Measurements from ENCODE around the gene HIC1. TPM values are rescaled to one million over a fixed set of nuclear protein-coding genes. Genes with fewer than 3 reads are reported as not detected.
A peak's percentile ranks its signal among the peaks of the same experiment; 100 is the strongest.

Gene HIC1
- total RNA-seq, 1 experiment from 2014 or later: 1.0 TPM

DNA sequence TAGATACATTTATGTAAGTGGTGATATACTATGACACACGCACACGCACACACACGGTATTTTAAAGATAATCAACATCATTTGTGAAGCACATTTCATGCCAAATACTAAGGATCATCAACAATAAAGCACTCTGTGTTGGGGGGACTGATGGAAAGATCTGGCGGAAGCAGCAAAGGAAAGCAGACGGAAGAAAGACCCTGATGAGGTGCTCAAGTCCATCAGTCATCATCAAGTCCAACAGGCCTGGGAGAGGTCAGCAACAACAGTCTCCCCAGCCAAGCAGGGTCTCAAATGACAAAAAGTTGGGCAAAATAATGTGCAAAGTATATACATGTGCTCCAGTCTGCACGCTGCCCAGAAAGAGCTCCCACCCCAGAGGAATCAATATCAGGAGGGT is 55.5 kb downstream of the HIC1 start:
- no peaks in the 10 kb centered on the region for H3K9me3 Mint-ChIP-seq (ENCODE audit: unreplicated experiment)

DNA sequence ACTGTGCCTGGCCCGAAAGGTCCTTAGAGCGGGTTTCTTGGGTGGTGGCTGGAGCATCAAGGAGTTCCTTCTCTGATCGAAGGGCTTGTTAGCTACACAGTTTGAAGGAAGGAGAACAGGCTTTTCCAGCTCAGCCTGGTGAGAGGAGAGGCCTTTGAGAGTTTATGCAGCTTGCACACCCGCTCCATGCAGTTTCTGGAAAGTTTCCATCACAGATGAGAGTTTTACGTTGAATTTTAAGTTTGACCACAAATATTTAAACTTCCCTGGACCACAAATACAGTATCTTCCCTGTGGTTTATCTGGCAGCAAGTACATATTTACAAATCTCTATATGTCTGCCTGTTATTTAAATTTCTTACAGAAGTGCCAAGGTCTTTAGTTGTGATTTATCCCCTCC is 56.8 kb downstream of the HIC1 start:
- H3K4me1 Mint-ChIP-seq (ENCODE audit: insufficient read depth, unreplicated experiment): no peaks in the 10 kb centered on the region
- DNase-seq (ENCODE audit: unreplicated experiment): no peak
- no peaks in the 10 kb centered on the region for H3K9me3 Mint-ChIP-seq (ENCODE audit: unreplicated experiment)
- no peak overlapping the region for H3K4me3 Mint-ChIP-seq (ENCODE audit: unreplicated experiment)
- H3K27ac Mint-ChIP-seq (ENCODE audit: low read depth, unreplicated experiment): no peak overlapping the region
- TF ChIP-seq, protein P1, sequence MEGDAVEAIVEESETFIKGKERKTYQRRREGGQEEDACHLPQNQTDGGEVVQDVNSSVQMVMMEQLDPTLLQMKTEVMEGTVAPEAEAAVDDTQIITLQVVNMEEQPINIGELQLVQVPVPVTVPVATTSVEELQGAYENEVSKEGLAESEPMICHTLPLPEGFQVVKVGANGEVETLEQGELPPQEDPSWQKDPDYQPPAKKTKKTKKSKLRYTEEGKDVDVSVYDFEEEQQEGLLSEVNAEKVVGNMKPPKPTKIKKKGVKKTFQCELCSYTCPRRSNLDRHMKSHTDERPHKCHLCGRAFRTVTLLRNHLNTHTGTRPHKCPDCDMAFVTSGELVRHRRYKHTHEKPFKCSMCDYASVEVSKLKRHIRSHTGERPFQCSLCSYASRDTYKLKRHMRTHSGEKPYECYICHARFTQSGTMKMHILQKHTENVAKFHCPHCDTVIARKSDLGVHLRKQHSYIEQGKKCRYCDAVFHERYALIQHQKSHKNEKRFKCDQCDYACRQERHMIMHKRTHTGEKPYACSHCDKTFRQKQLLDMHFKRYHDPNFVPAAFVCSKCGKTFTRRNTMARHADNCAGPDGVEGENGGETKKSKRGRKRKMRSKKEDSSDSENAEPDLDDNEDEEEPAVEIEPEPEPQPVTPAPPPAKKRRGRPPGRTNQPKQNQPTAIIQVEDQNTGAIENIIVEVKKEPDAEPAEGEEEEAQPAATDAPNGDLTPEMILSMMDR (IDR thresholded peaks at IDR 0.05; ENCODE audit: unreplicated experiment): no peak
- intact Hi-C loops (cut with micrococcal nuclease): no loop called here
- POLR2A ChIA-PET: no interaction called here
- H3K27me3 Mint-ChIP-seq (ENCODE audit: insufficient read depth, unreplicated experiment): no peaks in the 10 kb centered on the region
- CTCF ChIA-PET: no interaction called here
- peaks cover 6% of the 10 kb centered on the region for H3K36me3 Mint-ChIP-seq (ENCODE audit: insufficient read depth, unreplicated experiment)
- BruUV-seq (replicated peaks): no TSS peak

More for the DNA sequence above, 55.5 kb downstream of the HIC1 start:
- intact Hi-C loops (cut with micrococcal nuclease): no loop called here
- Mint-ChIP-seq H3K27ac (ENCODE audit: low read depth, unreplicated experiment) (no peak overlapping the region), H3K4me3 (ENCODE audit: unreplicated experiment) (no peak overlapping the region), H3K4me1 (ENCODE audit: insufficient read depth, unreplicated experiment) (no peaks in the 10 kb centered on the region), H3K36me3 (ENCODE audit: insufficient read depth, unreplicated experiment) (peaks cover 6% of the 10 kb centered on the region), H3K27me3 (ENCODE audit: insufficient read depth, unreplicated experiment) (no peaks in the 10 kb centered on the region)
- ChIA-PET CTCF (no interaction called here), POLR2A (no interaction called here)
- DNase-seq (ENCODE audit: unreplicated experiment): no peak
- TF ChIP-seq, protein P1 (IDR thresholded peaks at IDR 0.05; ENCODE audit: unreplicated experiment): no peak
- no TSS peak for BruUV-seq (replicated peaks)

Small RNA genes within 50 kb of the gene (microRNA-seq; reads per million reads assigned to microRNA genes)
- gene MIR132 (651 reads per million, percentile 83 among the genes with 10 or more reads in this experiment), gene MIR212 (10.3 reads per million, percentile 49 among the genes with 10 or more reads in this experiment)

Other genes with a start within 250 kb of the HIC1 start
- gene SMYD4, start 225.2 kb upstream of the HIC1 start, total RNA-seq (2022): 8.3 and 13.6 TPM in 2 replicates
- gene RPA1, start 225.1 kb upstream of the HIC1 start, total RNA-seq (2022): 60.3 and 62.7 TPM in 2 replicates
- gene RTN4RL1, start 29.8 kb upstream of the HIC1 start, total RNA-seq (2022): 2.9 and 3.6 TPM in 2 replicates
- 29.7 and 45.2 TPM in 2 replicates for gene DPH1, start 24.9 kb upstream of the HIC1 start, total RNA-seq (2022)
- 28.8 and 33.5 TPM in 2 replicates for gene OVCA2, start 13.1 kb upstream of the HIC1 start, total RNA-seq (2022)
- gene SMG6, start 248.7 kb downstream of the HIC1 start, total RNA-seq (2022): 17.0 and 23.2 TPM in 2 replicates
- 7.7 and 16.6 TPM in 2 replicates for gene SRR, start 248.8 kb downstream of the HIC1 start, total RNA-seq (2022)

All from MCF 10A (cell line).